Activated naive CD4-positive, alpha-beta T cell treated with anti-CD3 and anti-CD28 coated beads, Interleukin-2, amount 10 ng/mL, durations not matched to agents 7 days and 5 days (primary cell): Measurements from ENCODE around the gene TBC1D8.

Experiments used
- CTCF ChIA-PET: fragments of 350-600 bp; sonication (Branson Sonifier 250); formaldehyde crosslinking; loops from one replicate; lab custom pipeline; 2021; ENCODE audit warnings: antibody characterized with exemption; lab: Charles Lee
- DNase-seq: peaks from one replicate; pipeline ENCODE4 v3.0.0-alpha.2; 2020
- H3K27ac Mint-ChIP-seq: one replicate; pipeline ENCODE4 v1.8.0; 2021; ENCODE audit warnings: mild to moderate bottlenecking, moderate library complexity, mixed read lengths
- H3K27me3 Mint-ChIP-seq: one replicate; pipeline ENCODE4 v1.8.0; 2021; ENCODE audit warnings: mild to moderate bottlenecking, mixed read lengths
- H3K36me3 Mint-ChIP-seq: one replicate; pipeline ENCODE4 v1.8.0; 2021; ENCODE audit warnings: mixed read lengths
- H3K4me1 Mint-ChIP-seq: one replicate; pipeline ENCODE4 v1.8.0; 2021; ENCODE audit warnings: mixed read lengths
- H3K4me3 Mint-ChIP-seq: one replicate; pipeline ENCODE4 v1.8.0; 2021; ENCODE audit warnings: mild to moderate bottlenecking, moderate library complexity, mixed read lengths
- H3K9me3 Mint-ChIP-seq: one replicate; pipeline ENCODE4 v1.8.0; 2021; ENCODE audit warnings: mixed read lengths

TBC1D8 gene

GRCh38 chr2:101153077-101153707 lies 2.0 kb upstream of the TBC1D8 start:
- DNase-seq = no peak
- H3K4me3 Mint-ChIP-seq = no peak overlapping the region
- H3K4me1 Mint-ChIP-seq = peaks cover 20% of the 10 kb centered on the region
- H3K36me3 Mint-ChIP-seq = no peaks in the 10 kb centered on the region
- no peak overlapping the region for H3K27ac Mint-ChIP-seq
- H3K27me3 Mint-ChIP-seq = peaks cover 75% of the 10 kb centered on the region
- CTCF ChIA-PET = interaction anchor here (0.9 to 2.1 kb wide), 7 partner anchors 12 to 142 kb away, joined by 3 to 9 read pairs (median 4); no protein-coding TSS in a partner anchor
- no peaks in the 10 kb centered on the region for H3K9me3 Mint-ChIP-seq

GRCh38 chr2:101152272-101153076 lies 1.3 kb upstream of the TBC1D8 start:
- H3K4me1 Mint-ChIP-seq = peaks cover 20% of the 10 kb centered on the region
- H3K27ac Mint-ChIP-seq = no peak overlapping the region
- peak overlapping the region; percentile 76 for H3K4me3 Mint-ChIP-seq
- DNase-seq = no peak
- H3K27me3 Mint-ChIP-seq = peaks cover 83% of the 10 kb centered on the region
- CTCF ChIA-PET = interaction anchor here (0.9 to 2.1 kb wide), 7 partner anchors 12 to 141 kb away, joined by 3 to 9 read pairs (median 4); no protein-coding TSS in a partner anchor
- H3K9me3 Mint-ChIP-seq = no peaks in the 10 kb centered on the region
- H3K36me3 Mint-ChIP-seq = no peaks in the 10 kb centered on the region

DNA sequence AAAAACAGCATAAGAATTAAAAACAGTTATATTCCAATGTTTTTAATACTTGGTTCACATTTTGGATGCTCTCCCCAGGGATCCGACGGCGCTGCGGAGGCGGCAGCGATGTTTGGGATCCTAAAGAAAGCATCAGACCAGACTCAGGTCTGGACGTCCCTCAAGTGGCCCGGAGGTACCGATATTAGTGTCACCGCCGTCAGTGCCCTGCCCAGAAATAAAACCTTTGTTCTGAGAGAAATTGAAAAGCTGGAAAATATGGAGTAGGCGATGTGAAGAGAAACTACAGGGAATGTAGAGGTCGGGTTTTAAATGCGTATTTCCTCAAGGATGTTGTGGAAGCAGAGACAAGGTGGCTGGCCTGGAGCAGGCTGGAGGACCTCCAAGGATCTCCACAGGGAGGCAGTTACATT lies 683 bp upstream of the TBC1D8 start:
- Mint-ChIP-seq H3K9me3 (no peaks in the 10 kb centered on the region), H3K4me3 (peak overlapping the region; percentile 76), H3K4me1 (peaks cover 20% of the 10 kb centered on the region), H3K27ac (no peak overlapping the region), H3K27me3 (peaks cover 81% of the 10 kb centered on the region), H3K36me3 (no peaks in the 10 kb centered on the region)
- CTCF ChIA-PET = interaction anchor here (1.2 to 2.1 kb wide), 4 partner anchors 13 to 119 kb away, joined by 3 to 9 read pairs (median 4); no protein-coding TSS in a partner anchor
- DNase-seq = no peak

DNA sequence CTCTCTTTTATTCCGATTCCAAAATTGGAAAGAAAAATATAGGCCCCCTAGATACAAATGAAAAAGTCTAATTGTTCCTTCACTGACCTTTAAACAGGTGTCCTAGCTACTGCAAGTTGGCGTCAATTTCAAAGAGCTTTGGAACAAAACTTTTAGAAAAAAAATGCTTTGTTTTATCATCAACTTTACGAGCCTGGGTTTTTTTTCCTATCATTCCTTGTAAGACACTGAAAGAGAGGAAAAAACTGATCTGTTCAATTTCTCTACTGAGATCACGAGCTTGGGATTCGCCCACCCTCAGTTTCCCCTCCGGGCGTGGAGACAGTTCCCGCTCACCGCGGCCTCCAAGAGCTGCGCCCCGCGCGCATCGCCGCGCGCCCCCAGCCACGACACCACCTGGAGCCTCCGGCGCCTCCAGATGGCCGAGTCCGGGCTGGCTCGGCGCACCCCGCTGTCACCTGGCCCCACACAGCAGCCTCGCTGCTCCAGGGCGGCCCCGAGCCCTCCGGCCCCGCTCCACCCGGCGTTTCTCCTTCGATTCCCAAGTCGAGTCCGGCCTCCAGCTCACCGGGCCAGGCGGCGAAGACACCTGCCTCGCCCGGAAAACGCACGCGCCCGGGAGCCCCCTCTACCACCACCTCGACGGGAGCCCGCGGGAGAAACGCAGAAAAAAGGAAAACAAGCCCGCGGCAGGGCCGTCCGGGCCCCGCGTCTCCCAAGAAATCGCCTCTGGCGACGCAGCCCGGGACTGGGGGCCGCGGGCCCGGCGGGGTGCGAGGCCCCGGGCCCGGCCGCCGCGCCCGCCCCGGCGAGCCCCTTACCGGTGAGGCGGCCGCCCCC lies 656 bp downstream of the TBC1D8 start:
- H3K27ac Mint-ChIP-seq = no peak overlapping the region
- H3K36me3 Mint-ChIP-seq = no peaks in the 10 kb centered on the region
- CTCF ChIA-PET = interaction anchor here (1.1 kb wide), 1 partner anchor 55 kb away, joined by 5 read pairs; no protein-coding TSS in a partner anchor
- peaks cover 20% of the 10 kb centered on the region for H3K4me1 Mint-ChIP-seq
- H3K9me3 Mint-ChIP-seq = no peaks in the 10 kb centered on the region
- DNase-seq = peak; percentile 32
- peak overlapping the region; percentile 63 for H3K4me3 Mint-ChIP-seq
- H3K27me3 Mint-ChIP-seq = peaks cover 81% of the 10 kb centered on the region

- H3K36me3 Mint-ChIP-seq = no peaks in the 10 kb centered on the region
- peak overlapping the region; percentile 63 for H3K4me3 Mint-ChIP-seq
- DNase-seq = no peak
- H3K27ac Mint-ChIP-seq = no peak overlapping the region
- peaks cover 75% of the 10 kb centered on the region for H3K27me3 Mint-ChIP-seq
- H3K4me1 Mint-ChIP-seq = peaks cover 20% of the 10 kb centered on the region
- H3K9me3 Mint-ChIP-seq = no peaks in the 10 kb centered on the region
- CTCF ChIA-PET = interaction anchor here (0.7 to 1.1 kb wide), 2 partner anchors 56 to 141 kb away, joined by 3 to 5 read pairs; no protein-coding TSS in a partner anchor
These were observed 1.7 kb downstream of the TBC1D8 start for GRCh38 chr2:101149241-101150192.

GRCh38 chr2:101148777-101149176 lies 2.4 kb downstream of the TBC1D8 start:
- Mint-ChIP-seq H3K9me3 (no peaks in the 10 kb centered on the region), H3K27me3 (peaks cover 75% of the 10 kb centered on the region), H3K4me3 (no peak overlapping the region), H3K4me1 (peaks cover 20% of the 10 kb centered on the region), H3K36me3 (no peaks in the 10 kb centered on the region), H3K27ac (no peak overlapping the region)
- CTCF ChIA-PET = no interaction called here
- no peak for DNase-seq

GRCh38 chr2:101147971-101148370 lies 3.2 kb downstream of the TBC1D8 start:
- Mint-ChIP-seq H3K27ac (no peak overlapping the region), H3K27me3 (peaks cover 74% of the 10 kb centered on the region), H3K9me3 (no peaks in the 10 kb centered on the region), H3K36me3 (no peaks in the 10 kb centered on the region), H3K4me1 (peaks cover 20% of the 10 kb centered on the region), H3K4me3 (no peak overlapping the region)
- DNase-seq = no peak
- CTCF ChIA-PET = no interaction called here

DNA sequence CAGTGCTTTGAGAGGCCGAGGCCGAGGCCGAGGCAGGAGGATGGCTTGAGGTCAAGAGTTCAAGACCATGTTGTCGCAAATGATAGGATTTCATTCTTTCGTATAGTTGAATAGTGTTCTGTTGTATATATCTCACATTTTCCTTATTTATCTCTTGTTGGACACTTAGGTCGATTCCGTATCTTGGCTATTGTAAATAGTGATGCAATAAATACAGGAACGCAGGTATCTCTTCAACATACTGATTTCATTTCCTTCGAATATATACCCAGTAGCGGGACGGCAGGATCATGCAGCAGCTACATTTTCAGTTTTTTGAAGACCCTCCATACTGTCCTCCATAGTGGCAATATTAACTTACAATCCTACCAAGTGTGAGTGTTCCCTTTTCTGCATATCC lies 4.1 kb downstream of the TBC1D8 start:
- DNase-seq = no peak
- H3K4me1 Mint-ChIP-seq = peaks cover 13% of the 10 kb centered on the region
- H3K27ac Mint-ChIP-seq = no peak overlapping the region
- H3K27me3 Mint-ChIP-seq = peaks cover 67% of the 10 kb centered on the region
- CTCF ChIA-PET = no interaction called here
- H3K36me3 Mint-ChIP-seq = no peaks in the 10 kb centered on the region
- no peak overlapping the region for H3K4me3 Mint-ChIP-seq
- H3K9me3 Mint-ChIP-seq = no peaks in the 10 kb centered on the region

- CTCF ChIA-PET = no interaction called here
- peaks cover 7% of the 10 kb centered on the region for H3K4me1 Mint-ChIP-seq
- H3K27me3 Mint-ChIP-seq = peaks cover 61% of the 10 kb centered on the region
- no peak for DNase-seq
- no peak overlapping the region for H3K27ac Mint-ChIP-seq
- no peaks in the 10 kb centered on the region for H3K36me3 Mint-ChIP-seq
- H3K9me3 Mint-ChIP-seq = no peaks in the 10 kb centered on the region
- H3K4me3 Mint-ChIP-seq = no peak overlapping the region
These were observed 4.6 kb downstream of the TBC1D8 start for GRCh38 chr2:101146535-101146934.

GRCh38 chr2:101145406-101145805 lies 5.8 kb downstream of the TBC1D8 start:
- Mint-ChIP-seq H3K27ac (no peak overlapping the region), H3K9me3 (no peaks in the 10 kb centered on the region), H3K4me1 (peaks cover 7% of the 10 kb centered on the region), H3K36me3 (no peaks in the 10 kb centered on the region), H3K4me3 (no peak overlapping the region), H3K27me3 (peaks cover 58% of the 10 kb centered on the region)
- CTCF ChIA-PET = no interaction called here
- no peak for DNase-seq

- Mint-ChIP-seq H3K27me3 (peaks cover 38% of the 10 kb centered on the region), H3K4me3 (no peak overlapping the region), H3K36me3 (no peaks in the 10 kb centered on the region), H3K9me3 (no peaks in the 10 kb centered on the region), H3K4me1 (no peaks in the 10 kb centered on the region), H3K27ac (no peak overlapping the region)
- DNase-seq = no peak
- CTCF ChIA-PET = no interaction called here
These were observed 9.0 kb downstream of the TBC1D8 start for GRCh38 chr2:101142163-101142562.

DNA sequence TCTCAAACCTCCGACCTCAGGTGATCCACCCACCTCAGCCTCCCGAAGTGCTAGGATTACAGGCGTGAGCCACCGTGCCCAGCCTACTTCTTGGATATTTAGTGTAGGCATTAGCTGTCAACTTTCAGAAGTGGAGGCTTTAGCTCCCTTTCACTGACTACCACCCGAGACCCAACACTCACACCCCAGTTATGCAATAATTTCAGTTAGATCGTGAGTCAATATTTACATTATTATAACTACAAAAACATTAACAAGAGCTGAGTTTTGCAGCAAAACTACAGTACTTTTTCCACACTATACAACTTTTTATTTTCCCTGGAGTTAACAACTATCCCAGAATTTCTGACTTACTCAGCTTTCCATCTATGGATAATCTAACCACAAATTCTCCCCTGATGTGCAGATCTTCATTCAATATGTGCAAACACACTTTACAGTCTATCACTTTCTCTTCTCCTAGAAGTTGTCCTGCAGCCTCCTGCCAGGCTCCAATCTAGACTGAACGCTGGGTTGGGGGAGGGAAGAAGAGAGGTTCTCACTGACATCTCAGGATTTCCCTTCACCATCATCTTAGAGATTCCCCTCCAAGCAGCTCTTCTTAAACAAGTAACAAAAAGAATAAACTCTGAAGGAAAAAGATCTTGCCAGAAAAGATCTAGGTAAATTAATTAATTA lies 10.1 kb downstream of the TBC1D8 start:
- Mint-ChIP-seq H3K36me3 (no peaks in the 10 kb centered on the region), H3K4me1 (no peaks in the 10 kb centered on the region), H3K27me3 (peaks cover 34% of the 10 kb centered on the region), H3K9me3 (no peaks in the 10 kb centered on the region), H3K27ac (no peak overlapping the region), H3K4me3 (no peak overlapping the region)
- CTCF ChIA-PET = interaction anchor here (0.6 kb wide), 1 partner anchor 652 kb away, joined by 3 read pairs; no protein-coding TSS in a partner anchor
- DNase-seq = no peak

- Mint-ChIP-seq H3K27ac (no peak overlapping the region), H3K4me1 (no peaks in the 10 kb centered on the region), H3K36me3 (no peaks in the 10 kb centered on the region), H3K9me3 (no peaks in the 10 kb centered on the region), H3K4me3 (no peak overlapping the region), H3K27me3 (peaks cover 30% of the 10 kb centered on the region)
- CTCF ChIA-PET = no interaction called here
- no peak for DNase-seq
These were observed 10.9 kb downstream of the TBC1D8 start for GRCh38 chr2:101140237-101140636.
